HEK293 (cell line): Measurements from ENCODE around the gene DNAH7.

ENCODE experiments used
- CTCF ChIP-seq: fragments of 450-650 bp; formaldehyde crosslinking; IDR thresholded peaks from 2 replicates; pipeline ENCODE4 v1.5.1; 2016; ENCODE audit warnings: missing biosample characterization, missing genetic modification characterization
- HIC1 ChIP-seq: fragments of 450-650 bp; formaldehyde crosslinking; IDR thresholded peaks from 2 replicates; pipeline ENCODE4 v1.5.1; 2016; ENCODE audit warnings: missing biosample characterization, missing genetic modification characterization
- ZBTB1 ChIP-seq: fragments of 450-650 bp; formaldehyde crosslinking; IDR thresholded peaks from 2 replicates; pipeline ENCODE4 v1.5.1; 2016; ENCODE audit warnings: missing biosample characterization, missing genetic modification characterization
- ZNF501 ChIP-seq: fragments of 450-650 bp; formaldehyde crosslinking; IDR thresholded peaks from 2 replicates; pipeline ENCODE4 v1.5.1; 2016; ENCODE audit warnings: missing biosample characterization, missing genetic modification characterization

- no peak for TF ChIP-seq CTCF (tag by site-specific recombination)
- TF ChIP-seq ZNF501: no peak
- TF ChIP-seq ZBTB1: no peak
- no peak for TF ChIP-seq HIC1 (tag by site-specific recombination)
Observed at GRCh38 chr2:195850764-195851163, 217.9 kb downstream of the DNAH7 start.
